K562 (cell line): ENCODE measurements around the gene S100P. TPM values are rescaled to one million over a fixed set of nuclear protein-coding genes. Genes with fewer than 3 reads are reported as not detected.

ENCODE experiments used
- CBX1 ChIP-seq: sonication (generic); IDR thresholded peaks from 2 replicates; pipeline ENCODE4 v1.6.1; 2016; ENCODE audit warnings: antibody characterized with exemption, low read depth, mild to moderate bottlenecking
- CBX3 ChIP-seq, 2 experiments: IDR thresholded peaks; 1 replicate in 1 of 2; 2 replicates in 1 of 2; pipeline ENCODE4 v1.6.1; 2012; ENCODE audit warnings: inconsistent platforms in 2 of 2, low read length in 2 of 2, borderline replicate concordance in 1 of 2, control low read depth in 1 of 2
- RAD51 ChIP-seq: fragments of 450-650 bp; IDR thresholded peaks from 2 replicates; pipeline ENCODE4 v1.7.1; 2016; ENCODE audit warnings: low read depth, mild to moderate bottlenecking, borderline replicate concordance
- polyA plus RNA-seq, 8 experiments: library from polyadenylated mRNA; depleted of rRNA in 4 of 8; stranded (reverse) in 5 of 8; unstranded in 3 of 8; fragments of >200 nt; fragmentation: Nextera tagmentation in 2 of 8; fragmentation: Illumina TruSeq in 1 of 8; extraction: Ambion mirVana in 2 of 8; extraction: Trizol in 1 of 8; gene quantifications; 2 replicates each; pipeline versions ENCODE4 v1.2.1 to v1.2.3, GENCODE V29; 2011 to 2014; ENCODE audit warnings: inconsistent platforms in 1 of 8, missing spikeins in 1 of 8
- total RNA-seq, 7 experiments: library from RNA; depleted of rRNA in 6 of 7; stranded (reverse); fragments of >200 nt in 6 of 7; fragmentation: Illumina TruSeq in 2 of 7; extraction: Trizol in 2 of 7; gene quantifications; 2 replicates each; pipeline versions ENCODE4 v1.2.1 to v1.2.3, GENCODE V29; 2011 to 2021; ENCODE audit warnings: low replicate concordance in 1 of 7
- TF ChIP-seq, protein P1 (sequence below): fragments of 450-650 bp; IDR thresholded peaks from 2 replicates; pipeline ENCODE4 v1.6.1; 2016; ENCODE audit warnings: mild to moderate bottlenecking, moderate library complexity
- TF ChIP-seq, protein P2 (sequence below): sonication (generic); formaldehyde crosslinking; IDR thresholded peaks from 2 replicates; pipeline ENCODE4 v1.5.0; 2020; ENCODE audit warnings: missing genetic modification reagents
- TF ChIP-seq, protein P3 (sequence below): sonication (generic); formaldehyde crosslinking; IDR thresholded peaks from 2 replicates; pipeline ENCODE4 v1.8.0; 2022; ENCODE audit warnings: missing genetic modification reagents, mild to moderate bottlenecking, moderate library complexity, borderline replicate concordance
- TF ChIP-seq, protein P4 (sequence below): fragments of 450-650 bp; formaldehyde crosslinking; IDR thresholded peaks from 2 replicates; pipeline ENCODE4 v1.4.0; 2020; ENCODE audit warnings: mild to moderate bottlenecking, mixed read lengths

S100P gene
- total and polyA plus RNA-seq, 9 of the 15 experiments (the other 6 are each of a cell fraction or from before 2014, with no cell fraction given) = 4.1 to 23.8 (median 7.5) TPM

DNA sequence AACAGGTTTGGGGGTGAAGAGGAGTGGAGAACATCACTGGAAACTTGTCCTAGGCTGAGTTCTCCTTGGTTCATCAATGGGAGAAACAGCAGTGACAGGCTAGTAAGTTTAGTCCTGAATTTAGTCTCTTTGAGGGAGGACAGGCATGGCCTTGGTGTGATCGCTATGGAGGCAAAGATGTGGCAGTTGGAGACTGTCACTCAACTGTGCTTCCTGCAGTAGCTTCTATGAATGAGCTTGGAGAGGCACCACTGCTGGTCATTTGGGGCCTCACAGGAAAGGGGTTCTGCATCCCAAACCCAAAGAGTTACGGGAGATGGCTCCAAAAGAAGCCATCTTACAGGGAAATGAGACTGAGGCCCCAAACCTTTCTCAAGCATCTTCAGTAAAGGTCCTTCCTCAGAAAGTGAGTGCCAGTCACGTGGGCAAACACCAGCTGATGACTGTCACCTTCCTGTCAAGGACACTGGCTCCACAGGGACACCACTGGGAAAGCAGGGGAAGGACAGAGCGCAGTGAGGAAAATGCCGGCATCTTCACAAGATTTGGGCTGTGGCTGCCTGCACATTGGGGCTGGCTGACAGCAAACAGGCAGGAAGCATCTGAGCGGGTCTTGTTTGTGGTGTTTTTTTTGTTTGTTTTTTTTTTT lies 46.0 kb upstream of the S100P start (continued):
- TF ChIP-seq, protein P1, sequence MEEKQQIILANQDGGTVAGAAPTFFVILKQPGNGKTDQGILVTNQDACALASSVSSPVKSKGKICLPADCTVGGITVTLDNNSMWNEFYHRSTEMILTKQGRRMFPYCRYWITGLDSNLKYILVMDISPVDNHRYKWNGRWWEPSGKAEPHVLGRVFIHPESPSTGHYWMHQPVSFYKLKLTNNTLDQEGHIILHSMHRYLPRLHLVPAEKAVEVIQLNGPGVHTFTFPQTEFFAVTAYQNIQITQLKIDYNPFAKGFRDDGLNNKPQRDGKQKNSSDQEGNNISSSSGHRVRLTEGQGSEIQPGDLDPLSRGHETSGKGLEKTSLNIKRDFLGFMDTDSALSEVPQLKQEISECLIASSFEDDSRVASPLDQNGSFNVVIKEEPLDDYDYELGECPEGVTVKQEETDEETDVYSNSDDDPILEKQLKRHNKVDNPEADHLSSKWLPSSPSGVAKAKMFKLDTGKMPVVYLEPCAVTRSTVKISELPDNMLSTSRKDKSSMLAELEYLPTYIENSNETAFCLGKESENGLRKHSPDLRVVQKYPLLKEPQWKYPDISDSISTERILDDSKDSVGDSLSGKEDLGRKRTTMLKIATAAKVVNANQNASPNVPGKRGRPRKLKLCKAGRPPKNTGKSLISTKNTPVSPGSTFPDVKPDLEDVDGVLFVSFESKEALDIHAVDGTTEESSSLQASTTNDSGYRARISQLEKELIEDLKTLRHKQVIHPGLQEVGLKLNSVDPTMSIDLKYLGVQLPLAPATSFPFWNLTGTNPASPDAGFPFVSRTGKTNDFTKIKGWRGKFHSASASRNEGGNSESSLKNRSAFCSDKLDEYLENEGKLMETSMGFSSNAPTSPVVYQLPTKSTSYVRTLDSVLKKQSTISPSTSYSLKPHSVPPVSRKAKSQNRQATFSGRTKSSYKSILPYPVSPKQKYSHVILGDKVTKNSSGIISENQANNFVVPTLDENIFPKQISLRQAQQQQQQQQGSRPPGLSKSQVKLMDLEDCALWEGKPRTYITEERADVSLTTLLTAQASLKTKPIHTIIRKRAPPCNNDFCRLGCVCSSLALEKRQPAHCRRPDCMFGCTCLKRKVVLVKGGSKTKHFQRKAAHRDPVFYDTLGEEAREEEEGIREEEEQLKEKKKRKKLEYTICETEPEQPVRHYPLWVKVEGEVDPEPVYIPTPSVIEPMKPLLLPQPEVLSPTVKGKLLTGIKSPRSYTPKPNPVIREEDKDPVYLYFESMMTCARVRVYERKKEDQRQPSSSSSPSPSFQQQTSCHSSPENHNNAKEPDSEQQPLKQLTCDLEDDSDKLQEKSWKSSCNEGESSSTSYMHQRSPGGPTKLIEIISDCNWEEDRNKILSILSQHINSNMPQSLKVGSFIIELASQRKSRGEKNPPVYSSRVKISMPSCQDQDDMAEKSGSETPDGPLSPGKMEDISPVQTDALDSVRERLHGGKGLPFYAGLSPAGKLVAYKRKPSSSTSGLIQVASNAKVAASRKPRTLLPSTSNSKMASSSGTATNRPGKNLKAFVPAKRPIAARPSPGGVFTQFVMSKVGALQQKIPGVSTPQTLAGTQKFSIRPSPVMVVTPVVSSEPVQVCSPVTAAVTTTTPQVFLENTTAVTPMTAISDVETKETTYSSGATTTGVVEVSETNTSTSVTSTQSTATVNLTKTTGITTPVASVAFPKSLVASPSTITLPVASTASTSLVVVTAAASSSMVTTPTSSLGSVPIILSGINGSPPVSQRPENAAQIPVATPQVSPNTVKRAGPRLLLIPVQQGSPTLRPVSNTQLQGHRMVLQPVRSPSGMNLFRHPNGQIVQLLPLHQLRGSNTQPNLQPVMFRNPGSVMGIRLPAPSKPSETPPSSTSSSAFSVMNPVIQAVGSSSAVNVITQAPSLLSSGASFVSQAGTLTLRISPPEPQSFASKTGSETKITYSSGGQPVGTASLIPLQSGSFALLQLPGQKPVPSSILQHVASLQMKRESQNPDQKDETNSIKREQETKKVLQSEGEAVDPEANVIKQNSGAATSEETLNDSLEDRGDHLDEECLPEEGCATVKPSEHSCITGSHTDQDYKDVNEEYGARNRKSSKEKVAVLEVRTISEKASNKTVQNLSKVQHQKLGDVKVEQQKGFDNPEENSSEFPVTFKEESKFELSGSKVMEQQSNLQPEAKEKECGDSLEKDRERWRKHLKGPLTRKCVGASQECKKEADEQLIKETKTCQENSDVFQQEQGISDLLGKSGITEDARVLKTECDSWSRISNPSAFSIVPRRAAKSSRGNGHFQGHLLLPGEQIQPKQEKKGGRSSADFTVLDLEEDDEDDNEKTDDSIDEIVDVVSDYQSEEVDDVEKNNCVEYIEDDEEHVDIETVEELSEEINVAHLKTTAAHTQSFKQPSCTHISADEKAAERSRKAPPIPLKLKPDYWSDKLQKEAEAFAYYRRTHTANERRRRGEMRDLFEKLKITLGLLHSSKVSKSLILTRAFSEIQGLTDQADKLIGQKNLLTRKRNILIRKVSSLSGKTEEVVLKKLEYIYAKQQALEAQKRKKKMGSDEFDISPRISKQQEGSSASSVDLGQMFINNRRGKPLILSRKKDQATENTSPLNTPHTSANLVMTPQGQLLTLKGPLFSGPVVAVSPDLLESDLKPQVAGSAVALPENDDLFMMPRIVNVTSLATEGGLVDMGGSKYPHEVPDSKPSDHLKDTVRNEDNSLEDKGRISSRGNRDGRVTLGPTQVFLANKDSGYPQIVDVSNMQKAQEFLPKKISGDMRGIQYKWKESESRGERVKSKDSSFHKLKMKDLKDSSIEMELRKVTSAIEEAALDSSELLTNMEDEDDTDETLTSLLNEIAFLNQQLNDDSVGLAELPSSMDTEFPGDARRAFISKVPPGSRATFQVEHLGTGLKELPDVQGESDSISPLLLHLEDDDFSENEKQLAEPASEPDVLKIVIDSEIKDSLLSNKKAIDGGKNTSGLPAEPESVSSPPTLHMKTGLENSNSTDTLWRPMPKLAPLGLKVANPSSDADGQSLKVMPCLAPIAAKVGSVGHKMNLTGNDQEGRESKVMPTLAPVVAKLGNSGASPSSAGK = 0 out of 2 replicates have a peak, but pooled peaks have one; percentile 24
- TF ChIP-seq RAD51 (peak; percentile 64), CBX3 (IDR thresholded peaks at IDR 0.05; ENCODE audit: borderline replicate concordance in 1 of 2, low read length in 2 of 2) (no peak), CBX1 (no peak)
- TF ChIP-seq, protein P2, sequence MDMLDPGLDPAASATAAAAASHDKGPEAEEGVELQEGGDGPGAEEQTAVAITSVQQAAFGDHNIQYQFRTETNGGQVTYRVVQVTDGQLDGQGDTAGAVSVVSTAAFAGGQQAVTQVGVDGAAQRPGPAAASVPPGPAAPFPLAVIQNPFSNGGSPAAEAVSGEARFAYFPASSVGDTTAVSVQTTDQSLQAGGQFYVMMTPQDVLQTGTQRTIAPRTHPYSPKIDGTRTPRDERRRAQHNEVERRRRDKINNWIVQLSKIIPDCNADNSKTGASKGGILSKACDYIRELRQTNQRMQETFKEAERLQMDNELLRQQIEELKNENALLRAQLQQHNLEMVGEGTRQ (CRISPR knock-in tag) = peak; percentile 77
- TF ChIP-seq, protein P3, sequence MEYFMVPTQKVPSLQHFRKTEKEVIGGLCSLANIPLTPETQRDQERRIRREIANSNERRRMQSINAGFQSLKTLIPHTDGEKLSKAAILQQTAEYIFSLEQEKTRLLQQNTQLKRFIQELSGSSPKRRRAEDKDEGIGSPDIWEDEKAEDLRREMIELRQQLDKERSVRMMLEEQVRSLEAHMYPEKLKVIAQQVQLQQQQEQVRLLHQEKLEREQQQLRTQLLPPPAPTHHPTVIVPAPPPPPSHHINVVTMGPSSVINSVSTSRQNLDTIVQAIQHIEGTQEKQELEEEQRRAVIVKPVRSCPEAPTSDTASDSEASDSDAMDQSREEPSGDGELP (CRISPR knock-in tag) = peak; percentile 38; the same call in 1 of the 2 replicates
- TF ChIP-seq, protein P4, sequence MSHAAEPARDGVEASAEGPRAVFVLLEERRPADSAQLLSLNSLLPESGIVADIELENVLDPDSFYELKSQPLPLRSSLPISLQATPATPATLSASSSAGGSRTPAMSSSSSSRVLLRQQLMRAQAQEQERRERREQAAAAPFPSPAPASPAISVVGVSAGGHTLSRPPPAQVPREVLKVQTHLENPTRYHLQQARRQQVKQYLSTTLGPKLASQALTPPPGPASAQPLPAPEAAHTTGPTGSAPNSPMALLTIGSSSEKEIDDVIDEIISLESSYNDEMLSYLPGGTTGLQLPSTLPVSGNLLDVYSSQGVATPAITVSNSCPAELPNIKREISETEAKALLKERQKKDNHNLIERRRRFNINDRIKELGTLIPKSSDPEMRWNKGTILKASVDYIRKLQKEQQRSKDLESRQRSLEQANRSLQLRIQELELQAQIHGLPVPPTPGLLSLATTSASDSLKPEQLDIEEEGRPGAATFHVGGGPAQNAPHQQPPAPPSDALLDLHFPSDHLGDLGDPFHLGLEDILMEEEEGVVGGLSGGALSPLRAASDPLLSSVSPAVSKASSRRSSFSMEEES (CRISPR knock-in tag) = peak; percentile 29
